Peyer's patch (tissue), 4 donors: Measurements from ENCODE around the gene HDAC4. TPM values are rescaled to one million over a fixed set of nuclear protein-coding genes. Genes with fewer than 3 reads are reported as not detected.

Experiments
- DNase-seq, 3 donors: peaks; one replicate each; pipeline ENCODE4 v3.0.0-alpha.2; 2017 to 2019
- H3K27ac ChIP-seq, 4 donors: fragments of 200-600 bp; sonication (generic); one replicate each; pipeline ENCODE4 v1.5.1; 2016 to 2019
- H3K27me3 ChIP-seq, 2 donors: fragments of 200-600 bp; sonication (generic); one replicate each; pipeline ENCODE4 v1.5.1; 2019
- H3K36me3 ChIP-seq, 3 donors: fragments of 200-600 bp; sonication (generic); one replicate each; pipeline ENCODE4 v1.5.1; 2016 to 2019
- H3K4me1 ChIP-seq, 4 donors: fragments of 200-600 bp; sonication (generic); one replicate each; pipeline ENCODE4 v1.5.1; 2016 to 2019
- H3K4me3 ChIP-seq, 4 donors: fragments of 200-600 bp; sonication (generic); 1 replicate in 3 of 4; 2 replicates in 1 of 4; pipeline ENCODE4 v1.5.1; 2016 to 2019; ENCODE audit warnings: mild to moderate bottlenecking in 1 of 4
- H3K9me3 ChIP-seq, 4 donors: fragments of 200-600 bp; sonication (generic); one replicate each; pipeline ENCODE4 v1.5.1; 2016 to 2019; ENCODE audit warnings: mild to moderate bottlenecking in 1 of 4
- CTCF ChIP-seq, 6 experiments: fragments of 450-650 bp in 4 of 6; fragments of 200-600 bp in 2 of 6; sonication (generic) in 1 of 6; IDR thresholded peaks; one replicate each; pipeline ENCODE4 v1.5.1; 2017 to 2019; ENCODE audit warnings: antibody characterized with exemption in 6 of 6, mild to moderate bottlenecking in 3 of 6, moderate library complexity in 1 of 6
- POLR2A ChIP-seq, 2 donors: fragments of 450-650 bp; IDR thresholded peaks; one replicate each; pipeline ENCODE4 v1.5.1; 2017; ENCODE audit warnings: antibody characterized with exemption in 2 of 2, mild to moderate bottlenecking in 2 of 2, moderate library complexity in 2 of 2
- total RNA-seq, 4 donors: library from RNA; depleted of rRNA; stranded (reverse); fragments of >200 nt; gene quantifications; one replicate each; pipeline ENCODE4 v1.1.0, GENCODE V29; 2016

Gene HDAC4
- total RNA-seq, 4 donors from 2014 or later = 28.9 to 198 (median 102) TPM

- Histone ChIP-seq H3K36me3 (peaks cover 0 to 42% (median 0%) of the 10 kb centered on the region in 3 donors), H3K4me1 (no peaks in the 10 kb centered on the region), H3K9me3 (no peaks in the 10 kb centered on the region), H3K27me3 (no peaks in the 10 kb centered on the region), H3K4me3 (no peak overlapping the region), H3K27ac (no peak overlapping the region)
- no peak for DNase-seq
- no peak for TF ChIP-seq POLR2A (IDR thresholded peaks at IDR 0.05)
- no peak for TF ChIP-seq CTCF (IDR thresholded peaks at IDR 0.05)
These were observed 344.2 kb downstream of the HDAC4 start for GRCh38 chr2:239056611-239057010.

- Histone ChIP-seq H3K9me3 (no peaks in the 10 kb centered on the region), H3K27ac (no peak overlapping the region), H3K4me3 (no peak overlapping the region), H3K27me3 (no peaks in the 10 kb centered on the region), H3K4me1 (no peaks in the 10 kb centered on the region), H3K36me3 (peaks cover 0 to 37% (median 0%) of the 10 kb centered on the region in 3 donors)
- TF ChIP-seq CTCF (IDR thresholded peaks at IDR 0.05) (no peak), POLR2A (IDR thresholded peaks at IDR 0.05) (no peak)
- DNase-seq = peak in 1 of 3 donors; percentile 25
These were observed 344.9 kb downstream of the HDAC4 start for GRCh38 chr2:239055756-239056493.

GRCh38 chr2:239054921-239055320 lies 345.9 kb downstream of the HDAC4 start:
- Histone ChIP-seq H3K9me3 (no peaks in the 10 kb centered on the region), H3K4me1 (no peaks in the 10 kb centered on the region), H3K36me3 (peaks cover 0 to 42% (median 0%) of the 10 kb centered on the region in 3 donors), H3K27ac (no peak overlapping the region), H3K4me3 (no peak overlapping the region), H3K27me3 (no peaks in the 10 kb centered on the region)
- TF ChIP-seq CTCF (IDR thresholded peaks at IDR 0.05) (no peak), POLR2A (IDR thresholded peaks at IDR 0.05) (no peak)
- DNase-seq = peak in 1 of 3 donors; percentile 10

GRCh38 chr2:239053801-239054503 lies 346.9 kb downstream of the HDAC4 start:
- Histone ChIP-seq H3K4me3 (no peak overlapping the region), H3K27ac (no peak overlapping the region), H3K27me3 (no peaks in the 10 kb centered on the region), H3K4me1 (no peaks in the 10 kb centered on the region), H3K9me3 (no peaks in the 10 kb centered on the region), H3K36me3 (peaks cover 0 to 42% (median 0%) of the 10 kb centered on the region in 3 donors)
- DNase-seq = peak in 1 of 3 donors; percentile 30
- TF ChIP-seq CTCF (IDR thresholded peaks at IDR 0.05) (no peak), POLR2A (IDR thresholded peaks at IDR 0.05) (no peak)

- no peaks in the 10 kb centered on the region for H3K4me1 ChIP-seq
- no peaks in the 10 kb centered on the region for H3K27me3 ChIP-seq
- peaks cover 0 to 42% (median 0%) of the 10 kb centered on the region in 3 donors for H3K36me3 ChIP-seq
- H3K9me3 ChIP-seq = no peaks in the 10 kb centered on the region
- no peak overlapping the region for H3K4me3 ChIP-seq
- H3K27ac ChIP-seq = no peak overlapping the region
- DNase-seq = peak in 1 of 3 donors; percentile 40
- TF ChIP-seq POLR2A (IDR thresholded peaks at IDR 0.05) = no peak
- no peak for TF ChIP-seq CTCF (IDR thresholded peaks at IDR 0.05)
These were observed 347.8 kb downstream of the HDAC4 start for GRCh38 chr2:239052798-239053665.
